ENCODE data around the gene FES.

DNA sequence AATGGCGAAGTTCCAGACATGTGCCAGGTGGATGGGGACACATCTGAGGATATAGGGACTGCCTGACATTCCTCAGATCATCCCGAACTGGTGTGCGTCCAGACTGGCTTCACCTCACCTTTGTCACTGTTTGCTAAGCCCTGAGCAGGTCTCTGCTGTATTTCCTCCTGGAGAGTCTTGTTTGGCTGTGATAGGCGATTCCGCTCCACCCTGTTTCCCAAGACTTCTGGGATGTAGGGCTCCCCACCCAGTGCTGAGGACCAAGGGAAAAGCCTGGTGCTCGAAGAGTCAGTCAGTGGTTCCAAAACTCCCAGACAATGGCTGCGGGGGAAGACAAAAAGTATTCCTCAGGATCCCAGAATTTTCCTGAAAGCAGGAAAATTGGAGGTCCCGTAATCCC, 27.0 kb upstream of the FES start:
- no peak for TF ChIP-seq EZH2 (IDR thresholded peaks at IDR 0.05; ENCODE audit: insufficient read depth, poor library complexity, severe bottlenecking)
- TF ChIP-seq EZH2phosphoT487 (IDR thresholded peaks at IDR 0.05; ENCODE audit: insufficient read depth, low read depth), result no peak
